ENCODE measurements around the gene LRRC38.

DNA sequence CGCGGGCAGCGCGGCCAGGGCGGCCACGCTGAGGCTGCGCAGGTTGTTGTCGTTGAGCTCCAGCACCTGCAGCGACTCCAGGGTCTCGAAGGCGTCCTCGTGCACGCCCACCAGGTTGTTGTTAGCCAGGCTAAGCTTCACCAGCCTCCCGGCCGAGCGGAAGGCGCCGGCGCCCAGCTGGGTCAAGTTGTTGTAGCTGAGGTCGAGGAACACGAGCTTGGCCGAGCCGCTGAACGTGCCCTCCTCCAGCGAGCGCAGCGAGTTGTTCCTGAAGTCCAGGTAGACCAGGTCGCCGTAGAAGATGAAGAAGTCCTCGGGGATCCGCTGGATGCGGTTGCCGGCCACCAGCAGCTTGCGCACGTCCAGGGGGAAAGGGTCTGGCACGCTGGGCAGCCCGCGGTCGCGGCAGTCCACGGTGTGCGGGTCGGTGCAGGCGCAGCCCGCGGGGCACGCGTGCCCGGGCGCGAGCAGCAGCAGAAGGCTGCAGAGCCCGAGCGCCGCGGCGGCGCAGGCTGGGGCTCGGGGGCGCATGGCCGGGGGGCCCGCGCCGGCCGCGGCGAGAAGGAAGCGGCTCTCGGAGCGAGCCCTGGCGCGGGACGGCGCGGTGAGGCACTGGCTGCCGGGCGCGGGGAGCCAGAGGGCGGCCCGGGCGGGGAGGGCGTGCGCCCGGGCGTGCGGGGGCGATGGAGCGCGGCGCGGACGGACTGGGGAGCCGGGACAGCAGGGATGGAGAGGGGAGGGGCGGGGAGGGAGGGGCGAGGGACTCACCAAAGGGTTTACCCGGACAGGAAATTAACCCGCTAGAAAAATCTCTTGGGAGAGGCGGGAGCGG, 524 bp downstream of the LRRC38 start:
- TF ChIP-seq, protein P1, sequence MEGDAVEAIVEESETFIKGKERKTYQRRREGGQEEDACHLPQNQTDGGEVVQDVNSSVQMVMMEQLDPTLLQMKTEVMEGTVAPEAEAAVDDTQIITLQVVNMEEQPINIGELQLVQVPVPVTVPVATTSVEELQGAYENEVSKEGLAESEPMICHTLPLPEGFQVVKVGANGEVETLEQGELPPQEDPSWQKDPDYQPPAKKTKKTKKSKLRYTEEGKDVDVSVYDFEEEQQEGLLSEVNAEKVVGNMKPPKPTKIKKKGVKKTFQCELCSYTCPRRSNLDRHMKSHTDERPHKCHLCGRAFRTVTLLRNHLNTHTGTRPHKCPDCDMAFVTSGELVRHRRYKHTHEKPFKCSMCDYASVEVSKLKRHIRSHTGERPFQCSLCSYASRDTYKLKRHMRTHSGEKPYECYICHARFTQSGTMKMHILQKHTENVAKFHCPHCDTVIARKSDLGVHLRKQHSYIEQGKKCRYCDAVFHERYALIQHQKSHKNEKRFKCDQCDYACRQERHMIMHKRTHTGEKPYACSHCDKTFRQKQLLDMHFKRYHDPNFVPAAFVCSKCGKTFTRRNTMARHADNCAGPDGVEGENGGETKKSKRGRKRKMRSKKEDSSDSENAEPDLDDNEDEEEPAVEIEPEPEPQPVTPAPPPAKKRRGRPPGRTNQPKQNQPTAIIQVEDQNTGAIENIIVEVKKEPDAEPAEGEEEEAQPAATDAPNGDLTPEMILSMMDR (IDR thresholded peaks at IDR 0.05): no peak
- no peak for TF ChIP-seq POLR2A (IDR thresholded peaks at IDR 0.05)
- no peak for TF ChIP-seq POLR2AphosphoS5 (IDR thresholded peaks at IDR 0.05)
